Heart right ventricle (tissue), 16 donors: Measurements from ENCODE around the gene BCOR. TPM values are rescaled to one million over a fixed set of nuclear protein-coding genes. Genes with fewer than 3 reads are reported as not detected.

Experiments
- ATAC-seq, 8 donors: fragments of 200-7000 bp; cut with Tn5 transposase; one replicate each; pipeline ENCODE4 v1.9.1; 2020; ENCODE audit warnings: mild to moderate bottlenecking in 8 of 8, moderate library complexity in 8 of 8, moderate number of reproducible peaks in 1 of 8
- DNase-seq, 2 donors: peaks; one replicate each; pipeline ENCODE4 v3.0.0-alpha.2; 2020
- H3K27ac ChIP-seq, 10 donors: fragments of 200-600 bp; sonication (generic) in 2 of 10; one replicate each; pipeline versions ENCODE4 v1.5.0 to v1.8.0; 2020 to 2022; ENCODE audit warnings: mild to moderate bottlenecking in 3 of 10
- H3K27me3 ChIP-seq, 7 donors: fragments of 200-600 bp; one replicate each; pipeline ENCODE4 v1.8.0; 2021 to 2022; ENCODE audit warnings: mild to moderate bottlenecking in 2 of 7
- H3K36me3 ChIP-seq, 9 donors: fragments of 200-600 bp; sonication (generic) in 1 of 9; one replicate each; pipeline versions ENCODE4 v1.5.0 to v1.8.0; 2020 to 2022; ENCODE audit warnings: mild to moderate bottlenecking in 2 of 9
- H3K4me1 ChIP-seq, 9 donors: fragments of 200-600 bp; sonication (generic) in 1 of 9; one replicate each; pipeline versions ENCODE4 v1.5.0 to v1.8.0; 2020 to 2022; ENCODE audit warnings: mild to moderate bottlenecking in 4 of 9
- H3K4me3 ChIP-seq, 10 donors: fragments of 200-600 bp; sonication (generic) in 2 of 10; one replicate each; pipeline versions ENCODE4 v1.5.0 to v1.8.0; 2020 to 2022; ENCODE audit warnings: mild to moderate bottlenecking in 7 of 10, moderate library complexity in 2 of 10
- H3K9me3 ChIP-seq, 11 donors: fragments of 200-600 bp in 10 of 11; sonication (generic) in 2 of 11; one replicate each; pipeline versions ENCODE4 v1.5.0 to v1.8.0; 2013 to 2022; ENCODE audit warnings: mild to moderate bottlenecking in 2 of 11, control low read depth in 1 of 11, moderate library complexity in 1 of 11
- WGBS, 2 donors: extraction: QIAGEN DNeasy Blood & Tissue Kit; methylation state at CpG; one replicate each; pipeline ENCODE4 v1.1.7; 2013; ENCODE audit warnings: inconsistent platforms in 1 of 2; 5-methylcytosine and 5-hydroxymethylcytosine counted together
- intact Hi-C, 10 donors: fragments of 100-400 bp; cut with DNase I; formaldehyde crosslinking; loops; one replicate each; pipeline versions ENCODE4 v1.11.1 to v1.14.2; 2022
- polyA plus RNA-seq, 2 donors: library from polyadenylated mRNA; stranded (reverse); fragments of 200-250 nt; gene quantifications; one replicate each; pipeline ENCODE4 v1.2.3, GENCODE V29; 2013
- total RNA-seq, 10 donors: library from RNA; stranded (reverse); fragmentation: NEBNext Ultra II Directional in 3 of 10; extraction: Animal tissue kit (Norgen Biotek cat#: 25700) in 3 of 10; gene quantifications; one replicate each; pipeline versions ENCODE4 v1.2.1 to v1.2.4, GENCODE V29; 2021 to 2023
- TF ChIP-seq, protein P1 (sequence below), 9 donors: fragments of 200-600 bp; sonication (generic) in 2 of 9; IDR thresholded peaks; one replicate each; pipeline versions ENCODE4 v1.5.0 to v1.8.0; 2021 to 2022; ENCODE audit warnings: antibody characterized with exemption in 9 of 9, mild to moderate bottlenecking in 5 of 9, moderate library complexity in 1 of 9
- donor health status: Arrhythmogenic right ventricular cardiomyopathy.
- donor health status: ischemic (EF 13 %, LVEDD 7.1; RV severe dilation, severe dysfunction).
- donor health status: healthy with polysubstance abuse.
- donor health status: DM: no; HTN: yes; CAD: no.
- donor health status: DM: no; HTN: no; CAD: no.
- donor health status: ischemic (EF 25% LVEDD 6.9; RV normal size, moderate dysfunction).
- donor health status: ischemic (EF 25% LVEDD 5.7; RV mildly dilated, moderate dysfunction).
- donor health status: healthy.
- donor health status: DM: yes; HTN: yes; CAD: no.
- donor health status: Ischemic cardiomyopathy.
- donor health status: ischemic (EF 35%, LVEDD 5.7; RV mildly dilated, moderate dysfunction).
- donor health status: nonischemic (EF 11% LVEDD 7.7; RV severe dilation, severe dysfunction).
- donor health status: DM: yes; HTN: yes; CAD: no.
- donor health status: PGD.
- donor health status: ischemic (EF 29% LVEDD 5.4; RV normal size, mild dysfunction).
- donor health status: nonischemic (EF 23%, LVEDD 6.1; RV moderate dilation, normal function).

BCOR gene
- total and polyA plus RNA-seq, 12 donors: 9.1 to 27.2 (median 19.2) TPM

GRCh38 chrX:40031911-40032310 is 65.8 kb downstream of the BCOR start:
- Histone ChIP-seq H3K4me3 (no peak overlapping the region), H3K27ac (no peak overlapping the region), H3K36me3 (no peaks in the 10 kb centered on the region), H3K9me3 (peaks cover 0 to 4% (median 0%) of the 10 kb centered on the region in 11 donors), H3K4me1 (no peaks in the 10 kb centered on the region), H3K27me3 (peaks cover 0 to 6% (median 0%) of the 10 kb centered on the region in 7 donors)
- 94 to 97% methylated on average over 5 of the region's 5 CpGs for whole genome bisulfite sequencing, 2 donors
- no peak for DNase-seq
- TF ChIP-seq, protein P1, sequence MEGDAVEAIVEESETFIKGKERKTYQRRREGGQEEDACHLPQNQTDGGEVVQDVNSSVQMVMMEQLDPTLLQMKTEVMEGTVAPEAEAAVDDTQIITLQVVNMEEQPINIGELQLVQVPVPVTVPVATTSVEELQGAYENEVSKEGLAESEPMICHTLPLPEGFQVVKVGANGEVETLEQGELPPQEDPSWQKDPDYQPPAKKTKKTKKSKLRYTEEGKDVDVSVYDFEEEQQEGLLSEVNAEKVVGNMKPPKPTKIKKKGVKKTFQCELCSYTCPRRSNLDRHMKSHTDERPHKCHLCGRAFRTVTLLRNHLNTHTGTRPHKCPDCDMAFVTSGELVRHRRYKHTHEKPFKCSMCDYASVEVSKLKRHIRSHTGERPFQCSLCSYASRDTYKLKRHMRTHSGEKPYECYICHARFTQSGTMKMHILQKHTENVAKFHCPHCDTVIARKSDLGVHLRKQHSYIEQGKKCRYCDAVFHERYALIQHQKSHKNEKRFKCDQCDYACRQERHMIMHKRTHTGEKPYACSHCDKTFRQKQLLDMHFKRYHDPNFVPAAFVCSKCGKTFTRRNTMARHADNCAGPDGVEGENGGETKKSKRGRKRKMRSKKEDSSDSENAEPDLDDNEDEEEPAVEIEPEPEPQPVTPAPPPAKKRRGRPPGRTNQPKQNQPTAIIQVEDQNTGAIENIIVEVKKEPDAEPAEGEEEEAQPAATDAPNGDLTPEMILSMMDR (IDR thresholded peaks at IDR 0.05): no peak
- no peak for ATAC-seq
- intact Hi-C loops: no loop called here

DNA sequence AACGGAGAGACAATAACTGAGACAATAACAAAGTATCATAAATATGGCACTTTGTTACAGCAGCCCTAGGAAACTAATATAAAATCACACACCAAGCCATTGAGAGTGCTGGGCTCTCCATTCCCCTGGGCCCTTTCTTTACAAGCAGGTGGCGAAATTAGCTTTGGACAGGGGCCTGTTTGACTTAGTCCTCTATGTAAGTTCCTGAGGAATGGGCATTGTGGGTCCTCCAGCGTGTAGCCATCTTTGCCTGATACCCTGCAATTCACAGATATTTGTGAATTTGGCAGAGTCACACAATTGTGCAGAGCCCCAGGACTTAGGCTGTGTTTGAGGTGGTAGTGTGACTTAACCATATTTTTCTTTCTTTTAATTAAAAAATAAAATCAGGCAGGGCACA is 67.6 kb downstream of the BCOR start:
- H3K27ac ChIP-seq: no peak overlapping the region
- peaks cover 0 to 6% (median 0%) of the 10 kb centered on the region in 7 donors for H3K27me3 ChIP-seq
- TF ChIP-seq, protein P1 (IDR thresholded peaks at IDR 0.05): no peak
- peaks cover 0 to 4% (median 0%) of the 10 kb centered on the region in 11 donors for H3K9me3 ChIP-seq
- no peaks in the 10 kb centered on the region for H3K36me3 ChIP-seq
- H3K4me1 ChIP-seq: no peaks in the 10 kb centered on the region
- intact Hi-C loops: no loop called here
- WGBS, 2 donors: 95 to 97% methylated on average over 3 of the region's 3 CpGs
- ATAC-seq: no peak
- no peak for DNase-seq
- no peak overlapping the region for H3K4me3 ChIP-seq

DNA sequence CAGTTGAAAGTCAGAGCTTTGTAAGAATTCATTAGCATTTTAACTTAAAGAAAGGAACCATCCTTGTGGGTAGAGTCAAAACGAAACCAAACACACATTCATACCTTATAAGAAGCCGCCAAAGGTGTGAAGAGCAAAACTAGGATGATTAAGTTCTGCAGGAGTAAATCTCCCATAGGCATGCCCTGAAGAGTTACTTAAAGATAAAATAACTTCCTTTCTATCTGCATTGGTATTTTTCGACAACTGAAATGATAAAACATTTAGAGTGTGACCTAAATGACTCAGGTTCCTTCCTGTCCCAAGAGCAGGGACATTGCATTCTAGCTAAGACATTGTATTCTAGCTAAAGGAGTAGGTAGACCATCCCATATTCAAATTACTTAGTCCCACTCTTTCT is 75.3 kb downstream of the BCOR start:
- no peaks in the 10 kb centered on the region for H3K27me3 ChIP-seq
- peaks cover 0 to 8% (median 0%) of the 10 kb centered on the region in 11 donors for H3K9me3 ChIP-seq
- WGBS, 2 donors: 71 to 80% methylated on average over 3 of the region's 3 CpGs
- no peak for DNase-seq
- intact Hi-C loops: no loop called here
- ATAC-seq: no peak
- no peaks in the 10 kb centered on the region for H3K36me3 ChIP-seq
- H3K27ac ChIP-seq: no peak overlapping the region
- TF ChIP-seq, protein P1 (IDR thresholded peaks at IDR 0.05): no peak
- peaks cover 0 to 5% (median 0%) of the 10 kb centered on the region in 9 donors for H3K4me1 ChIP-seq
- no peak overlapping the region for H3K4me3 ChIP-seq

- Histone ChIP-seq H3K4me1 (peaks cover 0 to 5% (median 0%) of the 10 kb centered on the region in 9 donors), H3K27ac (no peak overlapping the region), H3K4me3 (no peak overlapping the region), H3K36me3 (no peaks in the 10 kb centered on the region), H3K27me3 (peaks cover 0 to 4% (median 0%) of the 10 kb centered on the region in 7 donors), H3K9me3 (peaks cover 0 to 16% (median 0%) of the 10 kb centered on the region in 11 donors)
- DNase-seq: no peak
- ATAC-seq: no peak
- TF ChIP-seq, protein P1 (IDR thresholded peaks at IDR 0.05): no peak
- 94 to 95% methylated on average over 2 of the region's 2 CpGs for WGBS, 2 donors
- intact Hi-C loops: no loop called here
These were observed 76.1 kb downstream of the BCOR start for GRCh38 chrX:40021647-40022046.
